Central memory CD4-positive, alpha-beta T cell (primary cell): ENCODE results near the gene SAYSD1.

ENCODE experiments used
- DNase-seq: peaks from one replicate; pipeline ENCODE4 v3.0.0; 2022

Gene SAYSD1

GRCh38 chr6:39057251-39058155 is 57.5 kb downstream of the SAYSD1 start:
- DNase-seq: no peak

GRCh38 chr6:39056681-39057080 is 58.3 kb downstream of the SAYSD1 start:
- DNase-seq: no peak

GRCh38 chr6:39056191-39056590 is 58.8 kb downstream of the SAYSD1 start:
- DNase-seq: no peak

- no peak for DNase-seq
These were observed 59.3 kb downstream of the SAYSD1 start for GRCh38 chr6:39055661-39056060.

GRCh38 chr6:39054577-39055142 is 60.3 kb downstream of the SAYSD1 start:
- no peak for DNase-seq
